BLaER1 (cell line): ENCODE measurements around the gene SLC7A6.

Experiments used
- H3K27ac ChIP-seq: shearing (Covaris generic); formaldehyde crosslinking; 2 replicates; pipeline ENCODE4 v1.8.1; 2022
- H3K27me3 ChIP-seq: shearing (Covaris generic); formaldehyde crosslinking; 2 replicates; pipeline ENCODE4 v1.8.1; 2022
- H3K36me3 ChIP-seq: shearing (Covaris generic); formaldehyde crosslinking; 2 replicates; pipeline ENCODE4 v1.8.1; 2022
- H3K4me1 ChIP-seq: shearing (Covaris generic); formaldehyde crosslinking; 2 replicates; pipeline ENCODE4 v1.8.1; 2022
- H3K4me2 ChIP-seq: shearing (Covaris generic); formaldehyde crosslinking; 2 replicates; pipeline ENCODE4 v1.8.1; 2022
- H3K4me3 ChIP-seq: shearing (Covaris generic); formaldehyde crosslinking; 2 replicates; pipeline ENCODE4 v1.8.1; 2022
- H3K9ac ChIP-seq: shearing (Covaris generic); formaldehyde crosslinking; 2 replicates; pipeline ENCODE4 v1.8.1; 2022
- H3K9me3 ChIP-seq: shearing (Covaris generic); formaldehyde crosslinking; 2 replicates; pipeline ENCODE4 v1.8.1; 2022
- H4K20me1 ChIP-seq: shearing (Covaris generic); formaldehyde crosslinking; 2 replicates; pipeline ENCODE4 v1.8.1; 2022
- Cebpa-rat ChIP-seq: shearing (Covaris generic); IDR thresholded peaks from 2 replicates; pipeline ENCODE4 v1.8.1; 2022

The SLC7A6 gene

DNA sequence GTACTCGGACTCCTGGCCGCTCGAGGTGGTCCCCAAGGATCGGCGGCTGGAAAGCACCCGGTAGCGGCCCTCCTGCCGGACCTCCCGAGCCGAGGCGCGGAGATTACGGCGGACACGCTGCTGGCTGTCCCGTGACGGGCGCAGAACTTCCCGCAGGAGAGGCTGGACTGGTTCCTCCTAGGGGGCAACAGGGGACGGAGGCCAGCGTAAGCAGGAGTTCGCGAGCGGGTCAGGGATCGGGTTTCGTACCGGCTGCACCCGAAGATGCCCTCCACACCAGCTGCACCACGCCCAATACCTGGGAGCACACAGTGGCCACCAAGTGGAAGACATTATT, 46.1 kb downstream of the SLC7A6 start:
- Histone ChIP-seq H3K4me1 (peaks cover 39% of the 10 kb centered on the region), H3K9ac (peak overlapping the region; percentile 88), H3K27me3 (no peaks in the 10 kb centered on the region), H3K4me3 (peak overlapping the region; percentile 86), H3K27ac (peak overlapping the region; percentile 83), H3K4me2 (peak overlapping the region; percentile 95), H4K20me1 (peaks cover 30% of the 10 kb centered on the region; the same call in 1 of the 2 replicates), H3K36me3 (peaks cover 74% of the 10 kb centered on the region), H3K9me3 (no peaks in the 10 kb centered on the region)
- no peak for TF ChIP-seq Cebpa-rat

DNA sequence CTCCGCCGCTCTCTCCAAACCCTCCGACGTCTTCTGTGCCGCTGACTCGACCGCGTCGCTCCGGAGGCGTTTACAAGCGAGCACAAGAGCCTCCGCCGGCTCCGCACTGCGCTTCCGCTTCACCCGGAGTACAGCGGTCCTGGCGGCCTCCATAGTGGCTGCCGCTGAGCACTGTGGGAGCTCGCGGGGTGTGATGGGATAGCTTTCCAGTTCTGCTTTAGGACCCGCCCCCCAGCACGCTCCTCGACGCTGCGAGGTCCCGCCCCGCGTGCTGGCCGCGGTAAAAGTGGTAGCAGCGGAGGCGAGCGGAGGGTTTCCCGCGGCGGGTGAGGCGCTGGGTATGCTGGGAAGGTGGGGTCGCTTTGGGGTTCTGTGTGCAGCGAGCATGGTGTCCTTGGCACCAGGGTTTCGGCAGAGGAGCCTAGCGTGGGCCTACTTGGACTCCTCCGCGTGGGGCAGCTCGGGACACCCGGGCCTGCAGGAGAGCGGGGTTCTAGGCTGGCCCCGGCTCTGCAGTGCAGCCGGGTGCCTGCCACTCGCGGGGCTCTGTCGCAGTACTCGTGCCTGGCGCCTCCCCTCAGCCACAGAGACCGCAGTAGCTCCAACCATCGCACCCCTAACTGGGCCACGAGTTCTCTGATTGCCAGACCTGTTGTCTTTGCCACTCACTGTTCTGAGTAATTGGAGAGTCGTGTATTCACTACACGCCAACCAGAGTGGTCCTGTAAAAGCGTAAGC, 46.6 kb downstream of the SLC7A6 start, which contains the start of the genes PRMT7 and SLC7A6OS:
TSS of gene PRMT7 (plus strand) at position 246 of the 738 bp plus-strand sequence. CDS start 4,961 bp downstream, outside the sequence.
TSS of gene SLC7A6OS (minus strand) at position 173 of the 738 bp plus-strand sequence. CDS start at position 153, 20 bp downstream.
- Histone ChIP-seq H3K36me3 (peaks cover 74% of the 10 kb centered on the region), H3K4me1 (peaks cover 39% of the 10 kb centered on the region), H3K4me2 (peak within 1 kb of the TSS; percentile 95), H4K20me1 (peaks cover 24% of the 10 kb centered on the region; the same call in 1 of the 2 replicates), H3K27ac (peak within 1 kb of the TSS; percentile 83), H3K9me3 (no peaks in the 10 kb centered on the region), H3K27me3 (no peaks in the 10 kb centered on the region), H3K9ac (peak within 1 kb of the TSS; percentile 88), H3K4me3 (peak within 1 kb of the TSS; percentile 86)
- no peak for TF ChIP-seq Cebpa-rat

DNA sequence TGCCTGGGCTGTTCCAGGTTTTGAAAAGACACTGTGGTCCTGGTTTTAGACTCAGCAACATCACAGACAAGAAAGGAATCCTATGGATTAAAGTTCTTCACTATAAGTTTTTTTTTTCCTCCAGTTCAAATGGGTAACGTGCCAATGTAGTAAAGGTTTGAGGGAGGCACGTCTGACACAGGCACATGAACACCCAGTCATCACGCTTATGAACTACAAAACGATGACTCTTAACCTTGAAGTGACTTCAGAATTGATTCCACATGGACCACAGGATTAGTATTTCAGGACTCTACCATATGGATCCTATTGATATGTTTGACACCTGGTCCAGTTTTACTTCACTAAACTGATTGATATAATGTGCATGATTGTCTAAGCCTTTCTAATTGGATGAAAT, 48.8 kb downstream of the SLC7A6 start:
- no peak for TF ChIP-seq Cebpa-rat
- no peak overlapping the region for H3K27ac ChIP-seq
- no peak overlapping the region for H3K9ac ChIP-seq
- H4K20me1 ChIP-seq = peaks cover 14% of the 10 kb centered on the region; the same call in 1 of the 2 replicates
- H3K9me3 ChIP-seq = no peaks in the 10 kb centered on the region
- H3K36me3 ChIP-seq = peaks cover 72% of the 10 kb centered on the region
- no peaks in the 10 kb centered on the region for H3K27me3 ChIP-seq
- H3K4me1 ChIP-seq = peaks cover 39% of the 10 kb centered on the region
- H3K4me2 ChIP-seq = no peak overlapping the region
- no peak overlapping the region for H3K4me3 ChIP-seq

DNA sequence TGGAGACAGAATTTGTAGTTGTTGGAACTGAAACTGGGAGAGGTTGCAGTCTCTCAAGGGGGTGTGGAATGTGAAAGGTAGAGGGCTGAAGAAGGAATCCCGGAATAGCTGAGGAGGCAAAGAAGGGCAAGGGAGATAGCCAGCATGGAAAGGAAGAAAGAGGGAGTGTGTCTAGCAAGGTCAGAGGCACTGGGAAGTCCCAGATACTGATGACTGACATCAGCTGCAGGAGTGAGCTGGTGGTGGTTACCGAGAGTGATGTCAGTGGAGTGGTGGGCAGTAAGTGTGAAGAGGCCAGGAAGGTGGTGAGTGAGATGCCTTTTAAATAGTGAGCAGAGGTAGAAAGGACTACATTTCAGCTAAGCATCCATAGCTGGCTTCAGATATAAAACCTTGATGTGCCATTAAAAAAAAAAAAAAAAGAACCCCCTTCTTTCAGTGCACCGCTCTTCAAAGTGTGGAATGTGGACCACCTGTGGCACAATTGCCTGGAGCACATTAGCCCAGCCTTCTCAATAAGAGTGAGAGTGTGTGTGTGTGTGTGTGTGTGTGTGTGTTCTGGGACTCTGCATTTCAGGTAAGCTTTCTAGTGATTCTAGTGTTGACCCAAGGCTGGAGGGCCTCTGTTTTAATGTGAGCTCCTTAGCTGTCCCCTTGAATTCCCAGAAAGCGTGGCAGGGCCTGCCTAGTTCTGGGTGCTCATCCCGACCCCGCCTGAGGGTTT, 55.0 kb downstream of the SLC7A6 start:
- no peak for TF ChIP-seq Cebpa-rat
- Histone ChIP-seq H3K36me3 (peaks cover 95% of the 10 kb centered on the region), H3K27ac (no peak overlapping the region), H3K27me3 (no peaks in the 10 kb centered on the region), H4K20me1 (peaks cover 28% of the 10 kb centered on the region; the same call in 1 of the 2 replicates), H3K9ac (no peak overlapping the region), H3K4me1 (peaks cover 14% of the 10 kb centered on the region), H3K9me3 (no peaks in the 10 kb centered on the region), H3K4me3 (no peak overlapping the region), H3K4me2 (no peak overlapping the region)

DNA sequence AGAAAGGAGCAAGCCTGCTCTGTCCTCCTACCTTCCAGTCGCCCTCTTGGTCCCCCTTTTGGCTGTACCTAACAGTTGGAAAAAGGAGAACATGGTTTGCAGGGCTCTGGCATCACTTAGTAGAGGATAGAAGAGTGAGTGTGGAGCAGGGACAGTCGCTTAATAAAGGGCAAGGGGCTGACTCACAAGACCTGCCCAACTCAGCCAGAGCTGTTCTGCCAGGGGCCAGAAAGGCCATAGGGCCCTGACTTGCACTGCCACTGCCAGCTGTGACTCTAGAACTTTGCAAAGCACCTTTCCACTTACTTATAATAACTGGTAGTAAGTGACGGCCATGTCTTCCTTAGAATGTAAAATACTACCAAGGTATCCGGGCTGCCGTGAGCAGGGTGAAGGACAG, 60.0 kb downstream of the SLC7A6 start:
- TF ChIP-seq Cebpa-rat = no peak
- H3K4me1 ChIP-seq = peaks cover 23% of the 10 kb centered on the region
- H3K27ac ChIP-seq = no peak overlapping the region

DNA sequence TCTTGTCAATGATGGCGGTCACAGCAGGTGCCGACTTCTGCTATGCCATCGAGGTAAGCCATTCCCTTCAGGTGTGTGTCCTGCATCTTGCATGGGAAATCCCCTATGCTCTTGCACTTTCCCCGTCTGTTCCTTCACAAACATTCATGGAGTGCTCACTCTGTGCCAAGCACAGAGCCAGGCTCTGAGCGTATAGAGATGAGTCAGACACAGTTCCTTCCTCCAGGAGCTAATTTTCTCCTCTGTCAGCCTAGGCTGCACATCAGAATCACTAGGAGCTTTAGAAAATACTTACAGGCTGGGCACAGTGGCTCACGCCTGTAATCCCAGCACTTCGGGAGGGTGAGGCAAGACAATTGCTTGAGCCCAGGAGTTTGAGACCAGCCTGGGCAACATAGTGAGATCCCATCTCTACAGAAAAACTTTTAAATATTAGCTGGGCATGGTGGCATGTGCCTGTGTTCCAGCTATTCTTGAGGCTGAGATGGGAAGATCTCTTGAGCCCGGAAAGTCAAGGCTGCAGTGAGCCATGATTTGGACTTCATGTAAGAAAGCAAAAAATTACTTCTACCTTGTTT, 60.5 kb downstream of the SLC7A6 start:
- H3K4me1 ChIP-seq = peaks cover 23% of the 10 kb centered on the region
- H4K20me1 ChIP-seq = peaks cover 25% of the 10 kb centered on the region; the same call in 1 of the 2 replicates
- H3K9me3 ChIP-seq = no peaks in the 10 kb centered on the region
- no peak overlapping the region for H3K4me2 ChIP-seq
- peaks cover 83% of the 10 kb centered on the region for H3K36me3 ChIP-seq
- no peak for TF ChIP-seq Cebpa-rat
- H3K27ac ChIP-seq = no peak overlapping the region
- no peak overlapping the region for H3K4me3 ChIP-seq
- no peaks in the 10 kb centered on the region for H3K27me3 ChIP-seq
- H3K9ac ChIP-seq = no peak overlapping the region

More for the DNA sequence above, 60.0 kb downstream of the SLC7A6 start:
- H3K9me3 ChIP-seq = no peaks in the 10 kb centered on the region
- peaks cover 83% of the 10 kb centered on the region for H3K36me3 ChIP-seq
- no peaks in the 10 kb centered on the region for H3K27me3 ChIP-seq
- H3K4me3 ChIP-seq = no peak overlapping the region
- no peak overlapping the region for H3K9ac ChIP-seq
- peaks cover 28% of the 10 kb centered on the region; the same call in 1 of the 2 replicates for H4K20me1 ChIP-seq
- H3K4me2 ChIP-seq = no peak overlapping the region

DNA sequence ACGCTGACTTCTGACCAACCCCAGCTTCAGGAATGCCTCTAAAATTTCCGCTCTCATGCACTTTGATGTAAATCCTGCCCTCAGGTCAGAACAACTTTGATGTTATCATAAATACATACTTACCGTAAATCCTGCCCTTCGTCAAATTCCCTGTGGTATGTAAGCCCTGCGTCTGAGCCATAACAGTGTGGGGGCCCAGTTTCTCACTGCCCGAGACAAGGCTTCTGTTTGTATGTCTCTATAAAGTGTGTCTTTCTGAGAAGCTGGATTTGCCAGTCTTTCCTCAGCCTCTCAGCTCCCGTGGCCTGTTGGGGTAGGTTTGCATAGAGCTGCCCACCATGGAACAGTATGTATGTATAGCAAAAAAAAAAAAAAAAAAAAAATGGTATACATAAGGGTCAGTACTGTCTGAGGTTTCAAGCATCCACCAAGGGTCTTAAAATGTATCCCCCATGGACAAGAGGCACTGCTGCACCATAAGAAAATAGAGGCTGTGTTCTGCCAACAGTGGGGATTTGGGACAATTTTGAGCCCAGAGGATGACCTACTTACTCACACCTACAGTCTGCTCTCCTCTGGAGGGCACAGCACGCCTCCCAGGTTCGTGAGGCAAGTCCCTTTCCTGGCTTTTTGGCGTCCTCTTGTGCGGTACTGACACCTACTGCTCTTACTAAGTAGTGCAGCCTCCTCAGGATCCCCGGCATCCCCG, 64.0 kb downstream of the SLC7A6 start:
- TF ChIP-seq Cebpa-rat = no peak
- Histone ChIP-seq H3K4me3 (no peak overlapping the region), H3K27ac (no peak overlapping the region), H3K9me3 (no peaks in the 10 kb centered on the region), H3K9ac (no peak overlapping the region), H3K27me3 (no peaks in the 10 kb centered on the region), H4K20me1 (no peaks in the 10 kb centered on the region), H3K4me2 (no peak overlapping the region), H3K36me3 (peaks cover 58% of the 10 kb centered on the region), H3K4me1 (peaks cover 36% of the 10 kb centered on the region)

DNA sequence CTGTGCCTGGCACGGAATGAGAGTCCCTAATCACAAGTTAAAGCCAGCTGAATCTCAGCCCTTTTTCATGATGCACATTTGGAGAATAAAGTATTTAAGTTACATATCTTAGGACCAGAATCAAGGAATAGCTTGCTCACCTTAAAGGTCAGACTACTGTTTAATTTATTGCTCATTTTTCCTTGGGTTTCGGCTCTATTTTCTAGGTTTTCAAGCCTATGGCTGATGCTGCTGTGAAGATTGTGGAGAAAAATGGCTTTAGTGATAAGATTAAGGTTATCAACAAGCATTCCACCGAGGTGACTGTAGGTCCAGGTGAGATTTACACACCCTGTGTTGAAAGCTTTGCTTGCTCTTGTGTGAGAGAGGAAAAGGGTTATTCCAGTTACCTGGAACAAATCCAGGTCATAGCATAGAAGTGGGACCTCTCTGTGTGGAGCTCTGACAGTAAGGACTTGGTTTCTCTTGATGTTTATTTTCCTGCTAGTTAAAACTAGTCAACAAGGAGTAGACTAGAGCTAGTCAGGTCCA, 64.6 kb downstream of the SLC7A6 start:
- Histone ChIP-seq H3K9me3 (no peaks in the 10 kb centered on the region), H3K4me1 (peaks cover 42% of the 10 kb centered on the region), H3K36me3 (peaks cover 60% of the 10 kb centered on the region), H3K27me3 (no peaks in the 10 kb centered on the region), H3K27ac (no peak overlapping the region), H3K4me2 (no peak overlapping the region), H4K20me1 (no peaks in the 10 kb centered on the region), H3K4me3 (no peak overlapping the region), H3K9ac (no peak overlapping the region)
- no peak for TF ChIP-seq Cebpa-rat

DNA sequence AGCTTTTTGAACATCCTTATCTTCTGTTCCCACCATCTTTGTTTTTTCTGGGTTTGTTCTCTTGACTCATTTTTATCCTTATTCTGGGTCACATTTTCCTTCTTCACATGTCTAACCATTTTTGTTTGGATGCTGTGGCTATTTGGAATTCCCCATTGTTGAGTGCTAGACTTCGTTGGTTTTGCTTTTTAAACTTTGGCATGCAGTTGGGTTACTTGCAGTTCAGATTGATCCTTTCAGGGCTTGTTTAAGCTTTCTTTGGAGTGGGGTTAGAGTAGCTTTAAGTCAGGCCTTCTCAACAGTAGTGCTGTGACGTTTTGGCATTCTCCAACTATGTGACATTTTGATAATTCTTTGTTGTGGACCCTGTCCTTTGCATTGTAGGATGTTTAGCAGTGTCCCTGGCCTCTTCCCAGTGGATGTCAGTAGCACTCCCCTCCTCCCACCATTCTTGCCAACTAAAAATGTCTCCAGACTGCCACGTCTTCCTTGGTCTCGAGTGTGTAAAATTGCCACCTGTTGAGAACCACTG, 67.6 kb downstream of the SLC7A6 start:
- peaks cover 59% of the 10 kb centered on the region for H3K36me3 ChIP-seq
- no peaks in the 10 kb centered on the region for H4K20me1 ChIP-seq
- peak overlapping the region; percentile 89 for H3K27ac ChIP-seq
- peak overlapping the region; percentile 59 for H3K9ac ChIP-seq
- no peak overlapping the region; the same call in 1 of the 2 replicates for H3K4me3 ChIP-seq
- H3K4me2 ChIP-seq = peak overlapping the region; percentile 83
- no peak for TF ChIP-seq Cebpa-rat
- H3K9me3 ChIP-seq = no peaks in the 10 kb centered on the region
- H3K27me3 ChIP-seq = no peaks in the 10 kb centered on the region
- peaks cover 50% of the 10 kb centered on the region for H3K4me1 ChIP-seq
